GM12873 (cell line): ENCODE data around the gene FXYD4.

ENCODE experiments used
- TF ChIP-seq, protein P1 (sequence below): IDR thresholded peaks from 2 replicates; pipeline ENCODE4 v1.5.1; 2012; ENCODE audit warnings: low read depth, mild to moderate bottlenecking, moderate library complexity, low read length, control low read depth; ENCODE audit not compliant: insufficient read depth; ENCODE audit errors: missing control alignments

FXYD4 gene

DNA sequence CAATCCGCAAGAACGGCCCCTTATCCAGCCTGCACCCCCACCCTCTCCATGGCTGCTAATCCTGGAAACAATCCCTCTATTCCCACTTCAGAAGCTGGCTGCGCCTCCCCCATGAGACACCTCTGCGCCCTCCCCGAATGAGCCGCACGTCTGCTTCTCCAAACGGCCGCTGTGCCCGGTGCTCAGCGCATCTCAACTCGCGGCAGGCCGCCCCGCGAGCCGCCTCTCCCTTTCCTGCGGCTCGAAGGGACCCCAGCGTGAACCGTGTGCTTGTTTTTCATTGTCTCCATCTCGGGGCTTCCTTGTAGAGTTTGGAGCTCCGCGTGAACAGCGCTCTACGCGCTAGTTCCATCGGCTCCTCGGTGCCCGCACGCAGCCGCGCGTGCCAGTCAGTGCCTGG is 20.8 kb upstream of the FXYD4 start:
- TF ChIP-seq, protein P1, sequence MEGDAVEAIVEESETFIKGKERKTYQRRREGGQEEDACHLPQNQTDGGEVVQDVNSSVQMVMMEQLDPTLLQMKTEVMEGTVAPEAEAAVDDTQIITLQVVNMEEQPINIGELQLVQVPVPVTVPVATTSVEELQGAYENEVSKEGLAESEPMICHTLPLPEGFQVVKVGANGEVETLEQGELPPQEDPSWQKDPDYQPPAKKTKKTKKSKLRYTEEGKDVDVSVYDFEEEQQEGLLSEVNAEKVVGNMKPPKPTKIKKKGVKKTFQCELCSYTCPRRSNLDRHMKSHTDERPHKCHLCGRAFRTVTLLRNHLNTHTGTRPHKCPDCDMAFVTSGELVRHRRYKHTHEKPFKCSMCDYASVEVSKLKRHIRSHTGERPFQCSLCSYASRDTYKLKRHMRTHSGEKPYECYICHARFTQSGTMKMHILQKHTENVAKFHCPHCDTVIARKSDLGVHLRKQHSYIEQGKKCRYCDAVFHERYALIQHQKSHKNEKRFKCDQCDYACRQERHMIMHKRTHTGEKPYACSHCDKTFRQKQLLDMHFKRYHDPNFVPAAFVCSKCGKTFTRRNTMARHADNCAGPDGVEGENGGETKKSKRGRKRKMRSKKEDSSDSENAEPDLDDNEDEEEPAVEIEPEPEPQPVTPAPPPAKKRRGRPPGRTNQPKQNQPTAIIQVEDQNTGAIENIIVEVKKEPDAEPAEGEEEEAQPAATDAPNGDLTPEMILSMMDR: no peak

DNA sequence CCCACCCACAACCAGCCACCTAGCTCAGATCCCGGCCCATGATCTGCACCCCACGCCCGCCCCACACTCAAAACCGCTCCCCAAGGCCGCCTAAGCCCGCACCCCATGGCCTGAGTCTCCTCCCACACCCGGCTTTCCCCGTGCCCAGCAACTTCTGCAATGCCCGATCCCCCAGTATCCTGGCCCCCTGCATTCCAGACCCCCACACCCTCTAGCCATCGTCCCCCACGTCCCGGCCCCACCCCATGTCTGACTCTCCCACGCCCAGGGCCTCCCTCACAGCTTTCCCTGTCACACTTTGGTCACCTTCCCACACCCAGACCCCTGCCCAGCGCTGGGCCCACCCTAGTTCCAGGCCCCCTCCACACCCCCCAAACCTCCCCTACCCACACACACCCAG is 20.1 kb upstream of the FXYD4 start:
- TF ChIP-seq, protein P1: no peak

DNA sequence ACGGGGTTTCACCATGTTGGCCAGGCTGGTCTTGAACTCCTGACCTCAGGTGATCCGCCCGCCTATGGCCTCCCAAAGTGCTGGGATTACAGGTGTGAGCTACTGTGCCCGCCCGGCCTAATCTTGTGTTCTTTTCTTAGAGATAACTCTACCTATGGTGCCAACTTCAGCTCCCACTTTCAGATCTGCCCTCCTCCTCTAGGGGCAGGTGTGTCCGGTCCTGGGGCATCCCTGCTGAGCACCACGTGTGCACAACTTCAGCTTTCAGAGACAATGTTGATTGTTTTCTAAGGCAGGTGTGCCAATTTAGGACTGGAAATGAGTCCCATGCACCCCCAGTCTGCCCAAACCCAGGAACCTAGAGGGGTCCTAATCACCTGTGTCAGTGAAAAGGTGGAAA is 18.5 kb upstream of the FXYD4 start:
- TF ChIP-seq, protein P1: no peak

DNA sequence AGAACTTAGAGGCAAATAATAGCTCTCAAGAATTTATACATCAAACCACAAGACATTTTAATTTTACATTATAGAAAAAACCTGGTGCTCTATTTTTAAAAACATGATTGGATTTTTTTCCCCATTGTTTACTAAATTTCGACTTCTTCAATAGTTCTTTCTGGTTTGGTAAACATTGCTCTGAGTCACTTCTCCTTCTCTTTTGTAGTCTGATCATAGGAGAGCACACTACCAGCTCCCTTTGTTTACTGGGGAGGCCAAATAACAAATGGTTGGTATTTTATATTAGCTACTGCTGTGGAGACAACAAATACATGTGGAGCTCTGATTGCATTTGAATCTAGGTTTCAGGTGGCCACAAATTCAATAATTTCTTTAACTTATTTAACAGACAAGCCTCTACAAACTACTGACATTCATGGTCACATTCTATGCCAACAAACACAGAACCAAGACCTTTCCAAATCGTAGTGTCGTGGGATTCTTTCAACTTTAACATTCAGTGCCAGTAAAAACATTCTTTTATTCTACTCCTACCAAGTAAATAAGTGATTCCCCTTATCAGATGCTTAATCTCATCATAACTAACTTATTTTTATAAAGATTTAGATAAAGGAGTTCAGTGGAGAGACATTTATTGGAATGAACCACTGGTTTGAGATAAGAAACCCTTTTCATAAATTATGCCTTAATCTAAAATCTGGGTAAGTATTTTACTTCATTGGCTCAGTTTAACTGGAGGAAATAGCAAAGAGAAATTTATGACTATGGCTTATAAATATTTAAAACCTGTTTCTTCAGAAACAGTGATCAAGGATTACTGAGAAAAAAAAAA is 17.7 kb upstream of the FXYD4 start:
- TF ChIP-seq, protein P1: no peak

DNA sequence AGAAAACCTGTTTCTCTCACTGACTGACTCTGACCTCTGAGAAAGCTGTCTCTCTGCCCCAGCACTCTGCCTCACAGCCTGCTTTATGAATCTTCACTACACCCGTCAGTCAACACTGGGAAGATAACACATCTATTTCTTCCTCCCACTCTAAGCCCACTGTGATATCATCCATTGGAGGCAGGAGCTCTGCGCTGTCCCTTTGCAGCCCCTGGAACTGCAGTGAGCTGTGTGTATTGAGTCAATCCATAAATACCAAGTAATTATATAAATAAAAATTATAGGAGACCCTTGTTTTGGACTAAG is 17.2 kb upstream of the FXYD4 start:
- TF ChIP-seq, protein P1: no peak

DNA sequence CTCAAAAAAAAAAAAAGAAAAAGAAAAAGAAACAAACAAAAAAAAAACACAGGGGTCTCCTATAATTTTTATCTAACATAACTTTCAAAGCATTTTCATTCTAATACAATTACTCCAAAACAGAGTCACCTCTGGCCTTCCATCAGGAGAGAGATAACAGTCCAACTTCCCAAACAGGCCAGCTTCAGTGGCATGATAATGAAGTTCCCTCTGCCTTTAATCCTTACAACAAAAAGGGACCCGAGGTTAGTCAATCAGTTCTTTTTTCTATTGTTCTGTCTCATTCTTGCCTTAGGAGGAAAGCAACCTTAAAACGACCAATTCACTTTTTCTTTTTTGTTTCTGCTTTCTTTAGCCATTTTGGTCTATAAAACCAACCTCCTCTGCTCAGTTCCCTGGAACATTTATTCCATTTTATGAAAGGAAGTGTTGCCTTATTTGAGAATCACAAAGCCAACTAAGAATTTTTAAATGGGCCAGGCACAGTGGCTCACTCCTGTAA is 16.5 kb upstream of the FXYD4 start:
- TF ChIP-seq, protein P1: no peak

DNA sequence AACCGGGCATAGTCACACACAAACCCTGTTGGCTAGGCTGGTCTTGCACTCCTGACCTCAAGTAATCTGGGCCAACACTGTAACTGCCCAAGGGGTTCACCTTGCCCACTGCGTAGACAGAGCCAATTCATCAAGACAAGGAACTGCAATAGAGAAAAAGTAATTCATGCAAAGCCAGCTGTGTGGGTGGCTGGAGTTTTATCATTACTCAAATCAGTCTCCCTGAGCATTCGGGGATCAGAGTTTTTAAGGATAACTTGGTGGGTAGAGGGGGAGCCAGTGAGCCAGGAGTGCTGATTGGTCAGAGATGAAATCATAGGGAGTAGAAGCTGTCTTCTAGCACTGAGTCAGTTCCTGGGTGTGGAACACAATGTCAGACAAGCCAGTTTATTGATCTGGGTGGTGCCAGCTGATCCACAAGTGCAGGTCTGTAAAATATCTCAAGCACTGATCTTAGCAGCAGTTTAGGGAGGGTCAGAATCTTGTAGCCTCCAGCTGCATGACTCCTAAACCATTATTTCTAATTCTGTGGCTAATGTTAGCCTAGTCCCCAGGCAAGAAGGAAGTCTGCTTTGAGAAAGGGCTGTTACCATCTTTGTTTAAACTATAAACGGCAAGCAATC is 15.6 kb upstream of the FXYD4 start:
- TF ChIP-seq, protein P1: no peak
